Parathyroid adenoma (tissue), 2 donors: ENCODE measurements around the gene NTRK3.

Experiments
- H2AFZ ChIP-seq: fragments of 300-600 bp; sonication (generic); one replicate; pipeline ENCODE4 v1.7.0; 2017; ENCODE audit warnings: antibody characterized with exemption, mild to moderate bottlenecking
- H3K27ac ChIP-seq: fragments of 300-600 bp; sonication (generic); one replicate; pipeline ENCODE4 v1.7.0; 2017
- H3K27me3 ChIP-seq: fragments of 300-600 bp; sonication (generic); one replicate; pipeline ENCODE4 v1.7.0; 2017; ENCODE audit warnings: low read length; ENCODE audit not compliant: control insufficient read depth, insufficient read depth
- H3K36me3 ChIP-seq: fragments of 300-600 bp; sonication (generic); one replicate; pipeline ENCODE4 v1.7.0; 2017; ENCODE audit warnings: low read length; ENCODE audit not compliant: control insufficient read depth, insufficient read depth
- H3K4me1 ChIP-seq: fragments of 300-600 bp; sonication (generic); one replicate; pipeline ENCODE4 v1.7.0; 2017; ENCODE audit warnings: control low read depth
- H3K4me2 ChIP-seq: fragments of 300-600 bp; sonication (generic); one replicate; pipeline ENCODE4 v1.7.0; 2017; ENCODE audit warnings: low read length
- H3K4me3 ChIP-seq: fragments of 300-600 bp; sonication (generic); one replicate; pipeline ENCODE4 v1.7.0; 2017; ENCODE audit warnings: low read depth, low read length
- H3K79me2 ChIP-seq: fragments of 300-600 bp; sonication (generic); one replicate; pipeline ENCODE4 v1.7.0; 2017; ENCODE audit warnings: control low read depth
- H3K9ac ChIP-seq: fragments of 300-600 bp; sonication (generic); one replicate; pipeline ENCODE4 v1.7.0; 2017; ENCODE audit warnings: mild to moderate bottlenecking
- H3K9me3 ChIP-seq: fragments of 300-600 bp; sonication (generic); one replicate; pipeline ENCODE4 v1.7.0; 2017; ENCODE audit warnings: low read length; ENCODE audit not compliant: control insufficient read depth
- CTCF ChIP-seq: fragments of 300-600 bp; sonication (generic); IDR thresholded peaks from one replicate; pipeline ENCODE4 v1.7.0; 2017; ENCODE audit warnings: antibody characterized with exemption, mild to moderate bottlenecking
- donor health status: primary hyperparathyroidism.

NTRK3 gene

DNA sequence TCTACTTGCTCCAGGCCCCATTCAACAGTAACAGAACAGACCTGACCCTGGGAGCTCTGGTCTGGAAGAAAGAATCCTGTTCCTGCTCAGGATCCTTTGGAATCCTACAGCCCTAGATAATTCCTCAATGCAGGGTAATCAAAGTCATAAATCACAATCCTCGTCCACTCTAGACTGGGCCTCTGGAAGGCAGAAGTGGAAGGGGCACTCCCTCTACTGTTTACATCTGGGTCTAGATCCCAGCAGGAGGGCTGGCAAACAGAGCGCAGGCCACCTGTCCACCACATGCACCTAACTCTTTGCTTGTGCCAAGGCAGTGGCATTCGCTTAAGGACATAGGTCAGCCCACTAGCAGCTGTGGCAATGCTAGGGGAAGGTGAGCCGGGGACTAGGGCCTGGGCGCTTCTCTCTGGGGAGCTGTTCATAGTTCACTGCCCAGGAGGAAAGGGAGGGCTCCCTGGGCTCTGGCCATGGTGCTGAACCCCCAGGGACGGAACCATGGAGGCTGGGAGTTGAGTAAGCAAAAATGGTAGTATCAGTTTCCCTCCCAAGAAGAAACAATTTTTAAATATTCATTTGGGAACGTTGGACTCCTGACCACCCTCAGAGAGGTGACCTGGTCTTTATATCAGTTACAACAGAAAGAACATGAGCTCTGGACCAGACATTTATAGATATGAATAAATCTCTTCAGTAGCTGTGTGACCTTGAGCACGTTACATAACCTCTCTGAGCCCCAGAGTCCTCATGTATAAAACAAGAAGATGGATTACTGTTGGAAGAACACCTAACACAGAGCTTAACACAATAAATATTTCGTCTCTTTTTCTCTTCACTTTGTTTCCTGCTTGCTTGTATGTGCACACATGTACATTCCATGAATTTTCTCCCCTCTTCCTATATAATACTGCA is 90.2 kb downstream of the NTRK3 start:
- H3K79me2 ChIP-seq = no peaks in the 10 kb centered on the region
- H3K27me3 ChIP-seq = no peaks in the 10 kb centered on the region
- no peak overlapping the region for H3K9ac ChIP-seq
- H3K27ac ChIP-seq = no peak overlapping the region
- H3K4me3 ChIP-seq = no peak overlapping the region
- no peak overlapping the region for H2AFZ ChIP-seq
- no peaks in the 10 kb centered on the region for H3K4me1 ChIP-seq
- H3K36me3 ChIP-seq = no peaks in the 10 kb centered on the region
- no peak for TF ChIP-seq CTCF
- H3K9me3 ChIP-seq = no peaks in the 10 kb centered on the region
- H3K4me2 ChIP-seq = no peak overlapping the region

- H3K9ac ChIP-seq = no peak overlapping the region
- H2AFZ ChIP-seq = no peak overlapping the region
- no peak overlapping the region for H3K4me2 ChIP-seq
- H3K9me3 ChIP-seq = no peaks in the 10 kb centered on the region
- H3K4me3 ChIP-seq = no peak overlapping the region
- H3K79me2 ChIP-seq = no peaks in the 10 kb centered on the region
- TF ChIP-seq CTCF = no peak
- no peak overlapping the region for H3K27ac ChIP-seq
- H3K27me3 ChIP-seq = no peaks in the 10 kb centered on the region
- no peaks in the 10 kb centered on the region for H3K36me3 ChIP-seq
- H3K4me1 ChIP-seq = no peaks in the 10 kb centered on the region
Observed at GRCh38 chr15:88161636-88162035, 94.9 kb downstream of the NTRK3 start.

GRCh38 chr15:88155310-88155709 is 101.2 kb downstream of the NTRK3 start:
- no peak for TF ChIP-seq CTCF

GRCh38 chr15:88152672-88153071 is 103.9 kb downstream of the NTRK3 start:
- Histone ChIP-seq H3K4me2 (no peak overlapping the region), H3K4me3 (no peak overlapping the region), H3K9me3 (no peaks in the 10 kb centered on the region), H3K36me3 (no peaks in the 10 kb centered on the region), H3K79me2 (no peaks in the 10 kb centered on the region), H3K9ac (no peak overlapping the region), H3K4me1 (no peaks in the 10 kb centered on the region), H2AFZ (no peak overlapping the region), H3K27me3 (no peaks in the 10 kb centered on the region), H3K27ac (no peak overlapping the region)
- TF ChIP-seq CTCF = no peak

More at GRCh38 chr15:88155310-88155709, 101.2 kb downstream of the NTRK3 start:
- H3K27ac ChIP-seq = no peak overlapping the region
- no peak overlapping the region for H3K9ac ChIP-seq
- H3K9me3 ChIP-seq = no peaks in the 10 kb centered on the region
- no peak overlapping the region for H3K4me3 ChIP-seq
- H3K79me2 ChIP-seq = no peaks in the 10 kb centered on the region
- no peak overlapping the region for H2AFZ ChIP-seq
- H3K4me2 ChIP-seq = no peak overlapping the region
- H3K36me3 ChIP-seq = no peaks in the 10 kb centered on the region
- no peaks in the 10 kb centered on the region for H3K4me1 ChIP-seq
- H3K27me3 ChIP-seq = no peaks in the 10 kb centered on the region

DNA sequence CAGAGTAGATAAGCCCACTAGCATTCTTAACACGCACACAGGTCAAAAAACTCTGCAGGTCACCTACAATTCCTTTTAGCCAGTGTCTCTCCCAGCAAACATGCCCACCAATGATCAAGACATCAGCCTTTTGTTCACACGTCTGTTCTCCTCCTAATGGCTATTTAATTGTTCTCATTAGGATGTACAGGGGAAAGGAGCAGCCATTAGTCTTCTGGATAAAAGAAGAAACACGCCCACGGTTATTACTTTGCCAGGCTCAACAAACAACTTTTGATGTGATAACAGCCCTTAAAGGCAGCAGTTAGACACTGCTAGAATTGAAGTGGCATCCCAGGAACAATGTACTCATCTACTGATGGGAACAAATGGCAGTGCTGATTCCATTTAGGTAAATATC is 108.8 kb downstream of the NTRK3 start:
- Histone ChIP-seq H3K27ac (no peak overlapping the region), H3K9me3 (no peaks in the 10 kb centered on the region), H3K79me2 (no peaks in the 10 kb centered on the region), H2AFZ (no peak overlapping the region), H3K27me3 (no peaks in the 10 kb centered on the region), H3K36me3 (no peaks in the 10 kb centered on the region), H3K4me3 (no peak overlapping the region), H3K4me2 (no peak overlapping the region), H3K4me1 (no peaks in the 10 kb centered on the region), H3K9ac (no peak overlapping the region)
- TF ChIP-seq CTCF = no peak
